ENCODE results near the gene CDADC1. TPM values are rescaled to one million over a fixed set of nuclear protein-coding genes. Genes with fewer than 3 reads are reported as not detected.
A peak's percentile ranks its signal among the peaks of the same experiment; 100 is the strongest.

Gene CDADC1
- total RNA-seq, 2 experiments from 2014 or later = 9.1 to 11.3 TPM

GRCh38 chr13:49219647-49220035, 28.1 kb upstream of the CDADC1 start:
- no peak for TF ChIP-seq CTCF (IDR thresholded peaks at IDR 0.05)
- Histone ChIP-seq H3K4me1 (ENCODE audit: insufficient read depth, low read length) (peaks cover 19% of the 10 kb centered on the region), H3K9me3 (ENCODE audit: control insufficient read depth in 1 of 2, insufficient read depth in 1 of 2, low read length in 2 of 2) (peaks cover 0 to 12% of the 10 kb centered on the region in 2 experiments), H3K36me3 (ENCODE audit: insufficient read depth, low read length) (no peaks in the 10 kb centered on the region), H3K4me3 (ENCODE audit: low read length) (no peak overlapping the region), H3K27ac (ENCODE audit: low read depth in 1 of 2, low read length in 2 of 2) (no peak overlapping the region), H3K27me3 (ENCODE audit: control insufficient read depth in 1 of 2, insufficient read depth in 2 of 2, low read length in 2 of 2) (peaks cover 44 to 53% of the 10 kb centered on the region in 2 experiments)
- ChIA-PET POLR2A (no interaction called here), CTCF (no interaction called here)
- peak; percentile 5 for ATAC-seq (ENCODE audit: poor library complexity)
- Mint-ChIP-seq H3K36me3 (ENCODE audit: low read depth) (no peaks in the 10 kb centered on the region), H3K27me3 (peaks cover 76% of the 10 kb centered on the region), H3K4me1 (ENCODE audit: low read depth) (peaks cover 16% of the 10 kb centered on the region), H3K9me3 (no peaks in the 10 kb centered on the region), H3K27ac (no peak overlapping the region), H3K4me3 (peak overlapping the region; percentile 73)
- no peak for DNase-seq
- intact Hi-C loops (cut with DNase I, micrococcal nuclease) = no loop called here

GRCh38 chr13:49220036-49220855, 27.5 kb upstream of the CDADC1 start, which contains the start of gene MLNR:
MLNR (plus strand) TSS chr13:49220338; CDS start chr13:49220338, 0 bp downstream.
- ChIA-PET POLR2A (interaction anchor here (0.8 kb wide), 1 partner anchor 244 kb away, joined by 3 read pairs; the partner anchor contains the start of gene FNDC3A), CTCF (no interaction called here)
- intact Hi-C loops (cut with DNase I, micrococcal nuclease) = no loop called here
- H3K27ac ChIP-seq (ENCODE audit: low read depth in 1 of 2, low read length in 2 of 2) = no peak within 1 kb of the TSS
- peak; percentile 75 for ATAC-seq (ENCODE audit: poor library complexity)
- H3K9me3 ChIP-seq (ENCODE audit: control insufficient read depth in 1 of 2, insufficient read depth in 1 of 2, low read length in 2 of 2) = peaks cover 0 to 12% of the 10 kb centered on the region in 2 experiments
- Mint-ChIP-seq H3K27ac (no peak within 1 kb of the TSS), H3K4me1 (ENCODE audit: low read depth) (peaks cover 10% of the 10 kb centered on the region), H3K9me3 (no peaks in the 10 kb centered on the region), H3K27me3 (peaks cover 79% of the 10 kb centered on the region), H3K4me3 (peak within 1 kb of the TSS; percentile 73), H3K36me3 (ENCODE audit: low read depth) (no peaks in the 10 kb centered on the region)
- H3K36me3 ChIP-seq (ENCODE audit: insufficient read depth, low read length) = no peaks in the 10 kb centered on the region
- peak in 10 of 14 experiments; percentile 15 to 65 (median 32) for DNase-seq
- no peak for TF ChIP-seq CTCF (IDR thresholded peaks at IDR 0.05)
- H3K4me1 ChIP-seq (ENCODE audit: insufficient read depth, low read length) = peaks cover 13% of the 10 kb centered on the region
- H3K4me3 ChIP-seq (ENCODE audit: low read length) = peak within 1 kb of the TSS; percentile 22
- peaks cover 44 to 53% of the 10 kb centered on the region in 2 experiments for H3K27me3 ChIP-seq (ENCODE audit: control insufficient read depth in 1 of 2, insufficient read depth in 2 of 2, low read length in 2 of 2)

- no peak for TF ChIP-seq CTCF (IDR thresholded peaks at IDR 0.05)
- Mint-ChIP-seq H3K4me1 (ENCODE audit: low read depth) (peaks cover 8% of the 10 kb centered on the region), H3K27me3 (peaks cover 83% of the 10 kb centered on the region), H3K9me3 (no peaks in the 10 kb centered on the region), H3K4me3 (peak overlapping the region; percentile 82), H3K27ac (no peak overlapping the region), H3K36me3 (ENCODE audit: low read depth) (no peaks in the 10 kb centered on the region)
- CTCF ChIA-PET = no interaction called here
- DNase-seq = peak in 3 of 14 experiments; percentile 4 to 27 (median 25)
- intact Hi-C loops (cut with DNase I, micrococcal nuclease) = no loop called here
- Histone ChIP-seq H3K27me3 (ENCODE audit: control insufficient read depth in 1 of 2, insufficient read depth in 2 of 2, low read length in 2 of 2) (peaks cover 44 to 53% of the 10 kb centered on the region in 2 experiments), H3K4me1 (ENCODE audit: insufficient read depth, low read length) (peaks cover 11% of the 10 kb centered on the region), H3K27ac (ENCODE audit: low read depth in 1 of 2, low read length in 2 of 2) (no peak overlapping the region), H3K9me3 (ENCODE audit: control insufficient read depth in 1 of 2, insufficient read depth in 1 of 2, low read length in 2 of 2) (peaks cover 0 to 12% of the 10 kb centered on the region in 2 experiments), H3K4me3 (ENCODE audit: low read length) (no peak overlapping the region), H3K36me3 (ENCODE audit: insufficient read depth, low read length) (no peaks in the 10 kb centered on the region)
- POLR2A ChIA-PET = interaction anchor here (0.8 kb wide), 1 partner anchor 245 kb away, joined by 3 read pairs; the partner anchor contains the start of gene FNDC3A
- ATAC-seq (ENCODE audit: poor library complexity) = no peak
Measured at GRCh38 chr13:49220856-49221589, 26.7 kb upstream of the CDADC1 start.

Measured in CD4-positive, alpha-beta T cell (primary cell).